Natural killer cell (primary cell): Measurements from ENCODE around the gene BPHL. TPM values are rescaled to one million over a fixed set of nuclear protein-coding genes. Genes with fewer than 3 reads are reported as not detected.
"Not testable (repeated sequence)": the region's sequence is repeated elsewhere in the genome, so short reads cannot be mapped to it uniquely, and the experiment has no call there.

Experiments
- ATAC-seq, 3 donors: fragments of 150-1000 bp in 2 of 3; fragments of 200-7000 bp in 1 of 3; cut with Tn5 transposase; 1 replicate in 1 of 3; 2 replicates in 2 of 3; pipeline ENCODE4 v1.10.0; 2021; ENCODE audit warnings: mild to moderate bottlenecking in 2 of 3, moderate library complexity in 2 of 3
- DNase-seq, 2 donors: peaks; one replicate each; pipeline versions ENCODE4 v3.0.0 to v3.0.0-alpha.2; 2013 to 2021; ENCODE audit warnings: mixed read lengths in 1 of 2
- H3K27ac ChIP-seq: one replicate; pipeline ENCODE4 v1.5.1; 2013; ENCODE audit warnings: mild to moderate bottlenecking, low read length
- H3K27me3 ChIP-seq: one replicate; pipeline ENCODE4 v1.6.1; 2013; ENCODE audit warnings: low read length; ENCODE audit not compliant: control insufficient read depth, insufficient read depth
- H3K36me3 ChIP-seq: one replicate; pipeline ENCODE4 v1.6.1; 2013; ENCODE audit warnings: low read length; ENCODE audit not compliant: control insufficient read depth, insufficient read depth
- H3K4me1 ChIP-seq: one replicate; pipeline ENCODE4 v1.6.1; 2013; ENCODE audit warnings: low read length; ENCODE audit not compliant: control insufficient read depth, insufficient read depth
- H3K4me3 ChIP-seq: one replicate; pipeline ENCODE4 v1.5.1; 2013; ENCODE audit warnings: low read length
- H3K9me3 ChIP-seq: one replicate; pipeline ENCODE4 v1.6.1; 2013; ENCODE audit warnings: low read length; ENCODE audit not compliant: control insufficient read depth, insufficient read depth
- H3K27ac Mint-ChIP-seq, 2 donors: one replicate each; pipeline ENCODE4 v1.8.0; 2022; ENCODE audit warnings: mild to moderate bottlenecking in 2 of 2, mixed read lengths in 2 of 2, moderate library complexity in 1 of 2
- H3K27me3 Mint-ChIP-seq, 2 donors: one replicate each; pipeline ENCODE4 v1.8.0; 2022; ENCODE audit warnings: low read depth in 2 of 2, mixed read lengths in 2 of 2
- H3K36me3 Mint-ChIP-seq: one replicate; pipeline ENCODE4 v1.8.0; 2022; ENCODE audit warnings: mixed read lengths
- H3K4me1 Mint-ChIP-seq, 2 donors: one replicate each; pipeline ENCODE4 v1.8.0; 2022; ENCODE audit warnings: mixed read lengths in 2 of 2
- H3K4me3 Mint-ChIP-seq: one replicate; pipeline ENCODE4 v1.8.0; 2022; ENCODE audit warnings: mild to moderate bottlenecking, moderate library complexity, mixed read lengths
- H3K9me3 Mint-ChIP-seq, 2 donors: one replicate each; pipeline ENCODE4 v1.8.0; 2022; ENCODE audit warnings: mixed read lengths in 2 of 2
- WGBS: methylation state at CpG from one replicate; pipeline ENCODE4 v1.1.7; 2013; ENCODE audit warnings: missing lambda C conversion rate; ENCODE audit not compliant: insufficient coverage; 5-methylcytosine and 5-hydroxymethylcytosine counted together
- intact Hi-C: fragments of 100-400 bp; cut with micrococcal nuclease; formaldehyde crosslinking; loops from one replicate; pipeline ENCODE4 v1.14.2; 2022
- total RNA-seq, 4 donors: library from RNA; stranded (reverse); fragments of 120-200 nt in 1 of 4; gene quantifications; one replicate each; pipeline versions ENCODE4 v1.2.3 to v1.2.4, GENCODE V29; 2013 to 2022
- TF ChIP-seq, protein P1 (sequence below): fragments of 200-600 bp; IDR thresholded peaks from one replicate; pipeline ENCODE4 v1.8.0; 2022; ENCODE audit warnings: antibody characterized with exemption

Gene BPHL
- total RNA-seq, 3 donors from 2014 or later (not counting 1 experiment from before 2014, with no cell fraction given), result 2.9 to 5.9 (median 5.7) TPM

DNA sequence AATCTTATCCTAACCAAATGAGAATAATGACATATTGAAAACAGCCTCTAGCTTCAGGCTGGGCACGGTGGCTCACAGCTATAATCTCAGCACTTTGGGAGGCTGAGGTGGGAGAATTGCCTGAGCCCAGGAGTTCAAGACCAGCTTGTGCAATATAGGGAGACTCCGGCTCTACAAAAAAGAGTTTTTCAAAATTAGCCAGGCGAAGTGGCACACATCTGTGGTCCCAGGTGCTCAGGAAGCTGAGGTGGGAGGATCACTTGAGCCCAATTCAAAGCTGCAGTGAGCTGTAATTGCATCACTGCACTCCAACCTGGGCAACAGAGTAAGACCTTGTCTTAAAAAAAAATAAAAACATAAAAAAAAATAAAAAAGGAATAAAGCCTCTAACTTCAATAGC is 34.2 kb downstream of the BPHL start:
- no peak overlapping the region for H3K27ac ChIP-seq
- no peaks in the 10 kb centered on the region for H3K36me3 ChIP-seq
- H3K4me1 ChIP-seq, result peaks cover 11% of the 10 kb centered on the region
- H3K4me3 Mint-ChIP-seq, result no peak overlapping the region
- no peak overlapping the region for H3K27ac Mint-ChIP-seq
- H3K4me1 Mint-ChIP-seq, result peaks cover 0 to 11% of the 10 kb centered on the region in 2 donors
- H3K9me3 ChIP-seq, result no peaks in the 10 kb centered on the region
- intact Hi-C loops, result no loop called here
- H3K36me3 Mint-ChIP-seq, result no peaks in the 10 kb centered on the region
- 77% methylated on average over 3 of the region's 3 CpGs for WGBS
- H3K27me3 ChIP-seq, result peaks cover 3% of the 10 kb centered on the region
- H3K27me3 Mint-ChIP-seq, result peaks cover 0 to 4% of the 10 kb centered on the region in 2 donors
- DNase-seq (no peak), ATAC-seq (no peak)
- no peak overlapping the region for H3K4me3 ChIP-seq
- no peaks in the 10 kb centered on the region for H3K9me3 Mint-ChIP-seq
- TF ChIP-seq, protein P1, sequence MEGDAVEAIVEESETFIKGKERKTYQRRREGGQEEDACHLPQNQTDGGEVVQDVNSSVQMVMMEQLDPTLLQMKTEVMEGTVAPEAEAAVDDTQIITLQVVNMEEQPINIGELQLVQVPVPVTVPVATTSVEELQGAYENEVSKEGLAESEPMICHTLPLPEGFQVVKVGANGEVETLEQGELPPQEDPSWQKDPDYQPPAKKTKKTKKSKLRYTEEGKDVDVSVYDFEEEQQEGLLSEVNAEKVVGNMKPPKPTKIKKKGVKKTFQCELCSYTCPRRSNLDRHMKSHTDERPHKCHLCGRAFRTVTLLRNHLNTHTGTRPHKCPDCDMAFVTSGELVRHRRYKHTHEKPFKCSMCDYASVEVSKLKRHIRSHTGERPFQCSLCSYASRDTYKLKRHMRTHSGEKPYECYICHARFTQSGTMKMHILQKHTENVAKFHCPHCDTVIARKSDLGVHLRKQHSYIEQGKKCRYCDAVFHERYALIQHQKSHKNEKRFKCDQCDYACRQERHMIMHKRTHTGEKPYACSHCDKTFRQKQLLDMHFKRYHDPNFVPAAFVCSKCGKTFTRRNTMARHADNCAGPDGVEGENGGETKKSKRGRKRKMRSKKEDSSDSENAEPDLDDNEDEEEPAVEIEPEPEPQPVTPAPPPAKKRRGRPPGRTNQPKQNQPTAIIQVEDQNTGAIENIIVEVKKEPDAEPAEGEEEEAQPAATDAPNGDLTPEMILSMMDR, result no peak

DNA sequence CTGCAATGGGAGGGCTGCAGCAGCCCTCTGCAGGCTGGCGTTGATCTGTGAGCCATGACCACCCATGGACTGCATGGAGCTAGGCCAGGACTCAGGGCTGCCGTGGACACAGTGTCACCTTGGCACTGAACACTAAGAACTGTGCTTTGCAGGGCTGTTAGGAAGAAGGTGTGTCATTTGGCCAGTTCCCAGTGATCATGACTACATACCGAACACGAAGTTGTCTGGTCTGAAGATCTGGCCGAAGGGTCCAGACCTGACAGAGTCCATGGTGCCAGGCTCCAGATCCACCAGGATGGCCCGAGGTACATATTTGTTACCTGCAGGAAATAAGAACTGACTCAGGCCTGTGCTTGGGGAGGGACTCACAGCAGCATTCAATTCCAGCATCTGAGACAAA is 36.9 kb downstream of the BPHL start:
- H3K36me3 ChIP-seq, DNase-seq, H3K9me3 ChIP-seq, H3K27ac ChIP-seq, H3K27me3 ChIP-seq, ATAC-seq, H3K27ac Mint-ChIP-seq, H3K9me3 Mint-ChIP-seq, H3K36me3 Mint-ChIP-seq, intact Hi-C loops, H3K4me3 ChIP-seq: not testable (repeated sequence)
- H3K4me1 Mint-ChIP-seq, result peaks cover 9 to 17% of the 10 kb centered on the region in 2 donors
- H3K4me1 ChIP-seq, result peaks cover 27% of the 10 kb centered on the region
- H3K27me3 Mint-ChIP-seq, result peaks cover 8 to 12% of the 10 kb centered on the region in 2 donors
- WGBS, result 96% methylated on average over 6 of the region's 6 CpGs
- H3K4me3 Mint-ChIP-seq, result peak overlapping the region; percentile 57

DNA sequence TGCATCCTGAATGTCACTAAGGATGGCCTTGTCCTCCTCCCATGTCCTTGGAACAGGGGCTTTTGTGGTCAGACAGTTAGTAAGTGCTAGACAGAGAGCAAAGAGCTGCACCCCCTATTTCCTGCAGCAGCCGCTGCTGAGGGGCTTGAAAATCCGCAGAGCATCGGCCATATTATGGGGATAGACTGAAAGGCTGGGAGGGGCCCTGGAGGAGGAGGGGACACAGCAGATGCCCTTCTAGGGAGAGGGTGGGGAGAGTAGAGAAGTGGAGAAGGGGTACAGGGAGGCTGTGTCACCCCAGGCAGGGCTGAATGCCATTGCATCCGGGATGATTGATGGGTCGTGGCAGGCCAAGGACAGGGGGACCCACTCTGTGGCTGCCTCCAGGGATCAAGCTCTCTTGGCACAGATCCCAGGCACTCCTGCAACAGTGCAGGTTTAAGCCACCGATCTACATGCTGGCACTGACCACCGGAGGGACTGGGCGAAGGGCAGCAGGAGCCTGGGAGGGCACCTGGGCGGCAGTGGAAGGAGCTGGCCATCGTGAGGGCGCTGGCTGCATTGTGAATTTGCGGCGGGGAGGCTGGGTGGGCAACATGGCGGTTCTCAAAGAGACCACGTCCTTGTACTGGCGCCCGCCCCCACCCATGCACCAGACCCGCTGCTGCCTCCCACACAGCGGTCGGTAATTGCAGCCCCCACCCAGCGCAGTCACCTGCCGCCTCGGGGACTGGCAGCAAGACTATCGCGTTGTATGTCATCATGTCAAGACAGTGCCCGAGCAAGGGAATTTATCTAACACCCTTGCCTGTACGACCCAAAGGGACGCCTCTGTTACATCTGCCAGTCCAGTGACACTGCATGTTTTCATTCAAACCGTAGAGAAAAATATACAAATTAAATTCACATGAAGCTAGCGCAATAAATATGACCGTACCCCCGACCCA is 37.9 kb downstream of the BPHL start:
- H3K9me3 ChIP-seq, H3K27me3 ChIP-seq, H3K36me3 Mint-ChIP-seq, H3K36me3 ChIP-seq, H3K27ac ChIP-seq, H3K9me3 Mint-ChIP-seq: not testable (repeated sequence)
- DNase-seq, result peak in 1 of 2 donors; percentile 19
- Mint-ChIP-seq H3K27ac (peak overlapping the region; percentile 66 to 68), H3K4me3 (peak overlapping the region; percentile 90), H3K27me3 (peaks cover 8 to 12% of the 10 kb centered on the region in 2 donors), H3K4me1 (peaks cover 9 to 18% of the 10 kb centered on the region in 2 donors)
- Histone ChIP-seq H3K4me3 (peak overlapping the region; percentile 49), H3K4me1 (peaks cover 27% of the 10 kb centered on the region)
- intact Hi-C loops, result loop anchor here (1.0 kb wide), 2 partner anchors 25 to 167 kb away; no protein-coding TSS in a partner anchor
- WGBS, result 10% methylated on average over 29 of the region's 32 CpGs
- ATAC-seq, result peak in 2 of 3 donors; percentile 23 to 27

- Mint-ChIP-seq H3K27ac (peak within 1 kb of the TSS; percentile 66 to 68), H3K9me3 (no peaks in the 10 kb centered on the region), H3K27me3 (peaks cover 8 to 12% of the 10 kb centered on the region in 2 donors), H3K36me3 (no peaks in the 10 kb centered on the region), H3K4me3 (peak within 1 kb of the TSS; percentile 90), H3K4me1 (peaks cover 9 to 19% of the 10 kb centered on the region in 2 donors)
- intact Hi-C loops, result loop anchor here (1.0 kb wide), 1 partner anchor 168 kb away; no protein-coding TSS in a partner anchor
- Histone ChIP-seq H3K27me3 (peaks cover 3% of the 10 kb centered on the region), H3K4me1 (peaks cover 27% of the 10 kb centered on the region), H3K36me3 (no peaks in the 10 kb centered on the region), H3K27ac (no peak within 1 kb of the TSS), H3K9me3 (no peaks in the 10 kb centered on the region), H3K4me3 (peak within 1 kb of the TSS; percentile 53)
- under 1% methylated on average over 95 of the region's 95 CpGs for WGBS
- DNase-seq (peak; percentile 86 to 93), ATAC-seq (peak; percentile 83 to 88 (median 88))
- TF ChIP-seq, protein P1, result peak; percentile 45
Measured at GRCh38 chr6:3157131-3157933, 38.8 kb downstream of the BPHL start, which contains the start of gene TUBB2A. Gene TUBB2A (minus strand): TSS chr6:3157544. CDS start chr6:3157463, 81 bp downstream.
